ENCODE results near the gene RBM18. TPM values are rescaled to one million over a fixed set of nuclear protein-coding genes. Genes with fewer than 3 reads are reported as not detected.

The RBM18 gene
- total RNA-seq, 2 donors from 2014 or later = 4.6 to 5.4 TPM

DNA sequence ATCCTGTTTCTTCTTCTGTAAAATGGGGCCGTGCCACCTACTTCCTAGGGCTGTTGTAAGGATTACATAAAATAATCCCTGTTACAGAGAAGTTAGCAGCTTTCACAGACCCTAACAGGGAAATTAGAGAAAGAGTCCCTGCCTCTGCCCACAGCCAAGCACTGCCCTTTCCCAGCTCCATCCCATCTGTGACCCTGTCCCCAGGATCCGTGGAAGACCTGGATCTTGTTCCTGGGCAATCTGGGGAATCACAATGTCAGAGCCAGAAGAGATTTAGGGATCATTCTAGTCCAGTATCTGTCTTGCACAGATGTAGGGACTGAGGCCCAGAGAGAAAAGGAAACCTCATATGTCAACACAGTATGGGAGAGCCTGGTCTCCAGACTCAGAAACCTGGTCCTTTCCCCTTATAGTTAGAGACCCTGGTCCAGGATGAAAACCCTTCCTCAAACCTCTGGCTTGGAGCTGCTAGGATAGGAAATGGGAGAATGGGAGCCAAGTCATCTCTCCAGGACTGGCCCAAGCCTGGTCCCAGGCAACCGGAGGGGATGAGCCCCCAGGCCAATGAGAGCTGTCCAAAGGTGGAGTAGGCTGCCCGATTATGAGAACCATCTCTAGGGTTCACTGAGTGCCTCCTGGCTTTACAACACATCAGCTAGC, 48.4 kb downstream of the RBM18 start:
- TF ChIP-seq, protein P1, sequence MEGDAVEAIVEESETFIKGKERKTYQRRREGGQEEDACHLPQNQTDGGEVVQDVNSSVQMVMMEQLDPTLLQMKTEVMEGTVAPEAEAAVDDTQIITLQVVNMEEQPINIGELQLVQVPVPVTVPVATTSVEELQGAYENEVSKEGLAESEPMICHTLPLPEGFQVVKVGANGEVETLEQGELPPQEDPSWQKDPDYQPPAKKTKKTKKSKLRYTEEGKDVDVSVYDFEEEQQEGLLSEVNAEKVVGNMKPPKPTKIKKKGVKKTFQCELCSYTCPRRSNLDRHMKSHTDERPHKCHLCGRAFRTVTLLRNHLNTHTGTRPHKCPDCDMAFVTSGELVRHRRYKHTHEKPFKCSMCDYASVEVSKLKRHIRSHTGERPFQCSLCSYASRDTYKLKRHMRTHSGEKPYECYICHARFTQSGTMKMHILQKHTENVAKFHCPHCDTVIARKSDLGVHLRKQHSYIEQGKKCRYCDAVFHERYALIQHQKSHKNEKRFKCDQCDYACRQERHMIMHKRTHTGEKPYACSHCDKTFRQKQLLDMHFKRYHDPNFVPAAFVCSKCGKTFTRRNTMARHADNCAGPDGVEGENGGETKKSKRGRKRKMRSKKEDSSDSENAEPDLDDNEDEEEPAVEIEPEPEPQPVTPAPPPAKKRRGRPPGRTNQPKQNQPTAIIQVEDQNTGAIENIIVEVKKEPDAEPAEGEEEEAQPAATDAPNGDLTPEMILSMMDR (IDR thresholded peaks at IDR 0.05) = no peak
- TF ChIP-seq POLR2A (IDR thresholded peaks at IDR 0.05) = no peak
- Histone ChIP-seq H3K9me3 (no peaks in the 10 kb centered on the region), H3K27ac (no peak overlapping the region), H3K4me3 (no peak overlapping the region), H3K4me1 (peaks cover 36% of the 10 kb centered on the region), H3K36me3 (replicated peaks in 1 of 2; ENCODE audit: insufficient read depth in 1 of 2, low read depth in 2 of 2) (no peaks in the 10 kb centered on the region), H3K27me3 (peaks cover 0 to 30% of the 10 kb centered on the region in 2 donors)
- intact Hi-C loops (cut with DNase I) = no loop called here
- 64 to 70% methylated on average over 4 of the region's 4 CpGs for WGBS, 2 donors
- DNase-seq = no peak
- ATAC-seq = no peak

DNA sequence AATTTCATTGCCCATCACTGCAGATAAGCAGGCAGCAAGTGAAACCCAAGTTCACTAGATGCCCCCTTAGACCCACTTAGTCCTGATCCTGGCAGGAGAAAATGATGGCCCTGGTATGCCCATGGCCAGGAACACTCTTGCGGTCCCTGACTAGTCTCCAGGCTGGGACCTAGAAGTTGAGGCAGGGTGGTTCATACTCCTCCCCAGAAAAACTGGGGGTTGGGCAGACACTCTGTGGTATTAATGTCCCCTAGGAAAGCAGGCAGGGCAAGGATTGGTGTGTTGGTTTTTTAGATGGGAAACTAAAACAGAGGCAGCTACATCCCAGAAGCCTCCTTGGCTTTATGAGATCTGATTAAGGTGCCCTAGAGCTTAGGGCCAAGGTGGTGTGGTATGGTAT, 49.0 kb downstream of the RBM18 start:
- 89 to 100% methylated on average over 1 of the region's 1 CpG for WGBS, 2 donors
- Histone ChIP-seq H3K27ac (no peak overlapping the region), H3K36me3 (replicated peaks in 1 of 2; ENCODE audit: insufficient read depth in 1 of 2, low read depth in 2 of 2) (no peaks in the 10 kb centered on the region), H3K9me3 (no peaks in the 10 kb centered on the region), H3K27me3 (peaks cover 0 to 26% of the 10 kb centered on the region in 2 donors), H3K4me1 (peaks cover 35% of the 10 kb centered on the region), H3K4me3 (no peak overlapping the region)
- DNase-seq (no peak), ATAC-seq (no peak)
- intact Hi-C loops (cut with DNase I) = no loop called here
- TF ChIP-seq POLR2A (IDR thresholded peaks at IDR 0.05) = no peak
- TF ChIP-seq, protein P1 (IDR thresholded peaks at IDR 0.05) = no peak

GRCh38 chr9:122214507-122214906, 50.1 kb downstream of the RBM18 start:
- peaks cover 0 to 19% of the 10 kb centered on the region in 2 donors for H3K27me3 ChIP-seq
- intact Hi-C loops (cut with DNase I) = no loop called here
- no peak overlapping the region for H3K4me3 ChIP-seq
- no peak for ATAC-seq
- no peak overlapping the region for H3K27ac ChIP-seq
- H3K36me3 ChIP-seq (replicated peaks in 1 of 2; ENCODE audit: insufficient read depth in 1 of 2, low read depth in 2 of 2) = no peaks in the 10 kb centered on the region
- DNase-seq = no peak
- TF ChIP-seq, protein P1 (IDR thresholded peaks at IDR 0.05) = no peak
- WGBS, 2 donors = 43 to 44% methylated on average over 9 of the region's 9 CpGs
- no peaks in the 10 kb centered on the region for H3K9me3 ChIP-seq
- H3K4me1 ChIP-seq = peaks cover 23% of the 10 kb centered on the region

GRCh38 chr9:122213589-122214413, 50.8 kb downstream of the RBM18 start:
- Histone ChIP-seq H3K27ac (no peak overlapping the region), H3K27me3 (peaks cover 0 to 14% of the 10 kb centered on the region in 2 donors), H3K4me3 (no peak overlapping the region), H3K9me3 (no peaks in the 10 kb centered on the region), H3K4me1 (peaks cover 16% of the 10 kb centered on the region), H3K36me3 (replicated peaks in 1 of 2; ENCODE audit: insufficient read depth in 1 of 2, low read depth in 2 of 2) (no peaks in the 10 kb centered on the region)
- 5 to 7% methylated on average over 12 to 77 of the region's 93 CpGs for WGBS, 2 donors
- DNase-seq (peak in 3 of 4 donors; percentile 38 to 67 (median 50)), ATAC-seq (peak; percentile 67)
- TF ChIP-seq, protein P1 (IDR thresholded peaks at IDR 0.05) = no peak
- TF ChIP-seq POLR2A (IDR thresholded peaks at IDR 0.05) = no peak
- intact Hi-C loops (cut with DNase I) = no loop called here
